Eye (tissue), 1 donor: ENCODE measurements around the gene EIF3L.

Source experiments
- DNase-seq: peaks from one replicate; pipeline ENCODE4 v3.0.0-alpha.2; 2015

The EIF3L gene

DNA sequence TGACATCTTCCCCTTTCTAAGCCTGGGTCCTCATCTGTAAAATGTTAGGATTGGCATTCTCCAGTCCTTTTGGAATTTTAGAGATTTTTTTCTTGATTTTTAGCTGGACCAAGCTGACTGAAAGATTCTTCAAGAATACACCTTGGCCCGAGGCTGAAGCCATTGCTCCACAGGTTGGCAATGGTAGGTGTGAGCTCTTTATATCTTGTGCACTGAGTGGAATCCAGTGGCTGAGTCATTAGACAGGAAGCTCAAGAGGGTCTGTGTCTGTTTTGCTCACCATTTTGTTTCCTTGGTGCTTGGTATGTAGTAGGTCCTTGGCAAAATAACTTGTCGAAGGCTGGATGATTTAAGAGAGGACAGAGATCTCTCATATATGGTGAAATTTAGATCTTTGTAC lies 6.2 kb downstream of the EIF3L start:
- DNase-seq: no peak

DNA sequence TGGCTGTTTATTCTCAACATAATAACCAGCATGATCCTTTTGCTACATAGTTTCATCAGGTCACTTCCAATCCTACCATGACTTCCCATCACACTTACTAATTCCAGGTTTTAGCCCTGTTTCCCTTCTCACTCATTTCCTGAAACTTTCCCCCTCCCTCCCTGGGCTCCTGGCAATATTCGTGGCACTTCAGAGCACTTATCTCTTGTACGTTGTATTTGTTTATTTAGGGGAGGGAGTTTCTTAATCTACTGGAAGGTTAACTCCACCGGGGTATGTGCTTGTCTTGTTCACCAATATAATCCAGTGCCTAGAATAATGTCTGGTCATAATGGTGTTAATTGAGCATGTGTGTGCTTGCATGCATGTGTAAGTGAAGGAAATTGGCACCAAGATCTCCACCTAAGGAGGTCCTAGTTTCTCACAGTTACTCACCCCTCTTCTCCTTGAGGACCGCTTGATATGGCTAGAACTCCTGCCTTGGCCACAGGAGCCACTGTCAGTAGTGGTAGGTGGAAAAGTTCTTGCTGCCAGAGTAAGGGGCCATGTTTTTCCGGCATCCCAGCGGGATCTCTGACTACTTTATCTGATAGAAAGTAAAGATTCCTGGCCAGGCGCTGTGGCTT lies 11.7 kb downstream of the EIF3L start:
- no peak for DNase-seq

DNA sequence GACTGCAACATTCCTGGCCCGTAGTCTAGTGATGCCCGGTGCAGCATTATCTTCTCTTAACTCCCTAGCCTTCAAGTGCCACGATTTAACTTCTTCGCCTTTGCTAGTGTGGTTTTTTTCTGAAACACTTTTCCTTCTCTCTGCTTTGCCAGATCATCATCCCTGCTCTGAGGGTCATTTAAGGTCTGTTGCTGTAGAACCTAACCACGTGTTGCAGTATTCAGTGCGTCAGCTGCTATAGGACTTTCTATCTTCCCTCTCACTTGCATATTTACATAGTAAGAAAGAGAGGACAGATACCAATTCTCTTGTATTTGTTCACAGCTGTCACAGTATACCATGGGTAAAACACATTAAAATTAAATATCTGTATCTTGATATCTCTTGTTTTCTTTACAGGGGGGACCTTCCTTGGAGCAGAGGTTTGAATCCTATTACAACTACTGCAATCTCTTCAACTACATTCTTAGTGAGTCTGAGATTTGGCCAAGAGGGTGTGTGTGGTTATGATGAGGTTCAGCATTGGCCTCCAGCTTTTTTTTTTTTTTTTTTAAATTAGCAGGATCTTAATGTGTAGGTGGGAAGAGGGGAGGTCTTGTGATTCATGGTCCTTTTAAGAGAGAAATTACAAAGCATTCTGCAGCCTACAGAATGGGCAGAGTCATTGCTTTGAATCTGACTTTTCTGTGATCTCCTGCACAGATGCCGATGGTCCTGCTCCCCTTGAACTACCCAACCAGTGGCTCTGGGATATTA lies 13.5 kb downstream of the EIF3L start:
- DNase-seq: no peak

DNA sequence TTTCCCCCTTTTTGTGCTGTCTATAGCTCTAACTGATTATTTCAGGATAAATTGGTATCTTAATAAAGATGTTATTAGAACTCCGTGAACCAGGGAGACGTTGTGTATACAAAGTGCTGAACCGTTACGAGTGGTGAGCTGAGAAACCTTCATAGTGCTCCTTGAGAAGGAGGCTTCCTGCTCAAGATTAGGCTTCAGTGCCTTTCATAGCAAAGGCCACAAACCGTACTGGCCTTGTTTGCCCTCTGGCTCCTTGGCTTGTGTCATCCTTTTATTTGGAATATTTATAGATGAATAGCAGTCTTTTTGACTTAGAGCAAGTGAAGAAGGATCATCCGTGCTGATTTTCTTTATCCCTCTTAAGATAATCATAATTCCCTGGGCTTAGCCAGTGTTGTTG lies 16.3 kb downstream of the EIF3L start:
- DNase-seq: no peak

DNA sequence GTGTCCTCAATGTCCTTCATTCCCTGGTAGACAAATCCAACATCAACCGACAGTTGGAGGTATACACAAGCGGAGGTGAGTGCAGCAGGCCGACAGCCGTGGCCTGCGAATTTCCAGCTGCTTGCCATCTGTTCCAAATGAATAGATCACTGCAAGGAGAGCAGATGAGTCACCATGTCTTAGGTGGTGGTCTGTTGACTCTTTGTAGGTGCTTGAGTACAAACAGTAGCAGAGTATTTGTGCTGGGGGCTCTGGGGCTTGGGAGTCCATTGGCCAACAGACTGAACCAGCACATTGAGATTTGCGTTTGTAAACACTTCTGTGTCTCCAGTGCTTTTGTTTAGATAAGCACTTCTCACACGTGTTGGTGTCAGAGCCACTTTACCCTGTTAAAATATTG lies 21.1 kb downstream of the EIF3L start:
- DNase-seq: no peak

DNA sequence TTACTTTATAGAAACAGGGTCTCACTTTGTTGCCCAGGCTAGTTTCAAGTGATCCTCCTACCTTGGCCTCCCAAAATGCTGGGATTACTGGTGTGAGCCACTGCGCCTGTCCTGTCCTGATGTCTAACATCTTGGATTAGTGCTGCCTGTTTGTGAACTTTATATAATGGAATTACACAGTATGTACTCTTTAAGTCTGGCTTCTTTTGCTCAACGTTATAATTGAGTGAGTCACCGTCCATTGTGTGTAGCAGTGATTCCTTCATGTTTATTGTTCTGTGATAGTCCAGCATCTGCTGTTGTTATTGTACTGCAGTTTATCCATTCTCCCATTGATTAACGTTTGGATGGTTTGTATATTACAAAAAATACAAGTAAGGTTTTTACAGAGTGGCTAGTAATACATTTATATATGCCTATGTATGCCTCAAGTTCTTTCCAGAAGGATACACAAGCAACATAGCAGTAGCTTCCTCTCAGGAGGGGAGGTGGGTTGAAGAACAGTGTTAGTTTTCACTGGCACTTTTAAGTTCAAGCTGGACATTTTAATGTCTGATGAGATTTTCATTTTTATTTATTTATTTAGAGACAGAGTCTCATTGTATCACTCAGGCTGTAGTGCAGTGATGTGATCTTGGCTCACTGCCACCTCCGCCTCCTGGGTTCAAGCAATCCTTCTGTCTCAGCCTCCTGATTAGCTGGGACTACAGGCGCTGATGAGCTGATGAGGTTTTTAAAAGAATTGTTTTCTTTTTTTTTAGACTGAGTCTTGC lies 31.6 kb downstream of the EIF3L start:
- no peak for DNase-seq

DNA sequence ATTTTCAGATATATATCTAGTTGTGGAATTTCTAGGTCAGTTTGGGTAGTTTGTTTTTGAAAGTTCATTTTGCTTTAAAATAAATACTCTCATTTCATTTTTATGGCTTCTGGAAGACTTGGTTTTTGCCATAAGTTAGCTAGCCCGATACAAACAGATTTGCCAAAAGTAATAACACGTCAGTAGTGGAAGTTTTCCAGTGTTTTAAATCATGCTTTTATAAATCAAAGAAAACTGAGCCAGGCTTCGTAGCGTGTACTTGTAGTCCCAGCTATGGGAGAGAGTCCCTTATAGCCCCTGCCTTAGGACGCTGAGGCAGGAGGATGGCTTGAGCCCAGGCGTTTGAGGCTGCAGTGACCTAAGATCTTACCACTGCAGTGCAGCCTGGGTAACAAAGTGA lies 35.2 kb downstream of the EIF3L start:
- DNase-seq: peak; percentile 57

DNA sequence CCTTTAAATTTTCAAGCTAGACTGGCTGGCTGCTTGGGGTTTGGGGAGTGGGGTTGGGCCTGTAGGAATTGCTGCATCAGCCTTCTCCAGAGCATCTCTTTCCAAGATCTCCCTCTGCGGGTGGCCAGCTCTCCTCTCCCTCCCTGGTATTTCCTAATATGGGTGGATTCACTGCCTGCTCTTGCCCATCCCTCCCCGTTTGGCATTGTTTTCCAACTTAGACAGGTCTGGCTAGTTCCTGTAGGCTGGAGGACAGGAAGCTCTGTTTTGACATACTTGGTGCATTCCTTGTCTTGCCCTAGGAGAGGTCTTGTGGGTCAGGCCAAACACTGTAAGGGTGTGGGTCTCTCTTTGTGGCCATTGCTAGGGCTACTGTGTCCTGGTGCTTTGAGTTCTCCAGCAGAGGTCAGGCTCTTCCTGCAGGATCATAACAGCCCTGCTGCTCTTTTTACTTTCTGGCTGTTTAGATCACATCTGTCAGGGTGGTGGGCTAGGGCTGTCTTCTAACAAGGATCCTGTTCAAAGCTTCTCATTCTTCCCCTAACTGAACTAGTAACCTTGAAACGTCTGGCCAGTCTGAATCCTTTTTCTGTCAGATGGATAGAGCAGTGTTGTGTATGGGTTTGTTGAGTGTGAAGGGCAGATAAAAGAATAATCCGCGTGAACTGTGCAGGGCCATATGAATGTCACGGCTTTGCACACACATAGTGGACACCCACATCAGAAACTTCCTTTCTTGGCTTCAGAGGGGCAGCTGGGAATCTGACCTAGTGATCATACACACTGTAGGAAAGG lies 38.6 kb downstream of the EIF3L start:
- DNase-seq: no peak

DNA sequence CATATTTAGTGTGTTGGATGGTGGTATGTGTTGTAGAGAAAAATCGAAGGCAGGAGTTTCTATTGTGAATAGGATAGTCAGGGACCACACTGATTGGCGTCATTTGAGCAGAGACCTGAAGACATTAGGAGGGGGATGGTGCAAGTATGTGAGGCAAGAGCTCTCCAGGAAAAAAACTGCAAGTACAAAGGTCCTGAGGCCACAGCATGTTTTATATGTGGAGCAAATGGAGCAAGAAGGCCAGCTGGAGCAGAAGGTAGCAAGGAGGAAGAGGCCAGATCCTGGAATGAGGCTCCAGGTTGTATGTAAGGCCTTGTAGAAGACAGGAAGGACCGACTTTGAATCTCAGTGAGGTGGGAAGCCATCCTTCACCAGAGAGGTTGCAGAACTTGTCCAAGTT lies 42.7 kb downstream of the EIF3L start:
- DNase-seq: no peak

DNA sequence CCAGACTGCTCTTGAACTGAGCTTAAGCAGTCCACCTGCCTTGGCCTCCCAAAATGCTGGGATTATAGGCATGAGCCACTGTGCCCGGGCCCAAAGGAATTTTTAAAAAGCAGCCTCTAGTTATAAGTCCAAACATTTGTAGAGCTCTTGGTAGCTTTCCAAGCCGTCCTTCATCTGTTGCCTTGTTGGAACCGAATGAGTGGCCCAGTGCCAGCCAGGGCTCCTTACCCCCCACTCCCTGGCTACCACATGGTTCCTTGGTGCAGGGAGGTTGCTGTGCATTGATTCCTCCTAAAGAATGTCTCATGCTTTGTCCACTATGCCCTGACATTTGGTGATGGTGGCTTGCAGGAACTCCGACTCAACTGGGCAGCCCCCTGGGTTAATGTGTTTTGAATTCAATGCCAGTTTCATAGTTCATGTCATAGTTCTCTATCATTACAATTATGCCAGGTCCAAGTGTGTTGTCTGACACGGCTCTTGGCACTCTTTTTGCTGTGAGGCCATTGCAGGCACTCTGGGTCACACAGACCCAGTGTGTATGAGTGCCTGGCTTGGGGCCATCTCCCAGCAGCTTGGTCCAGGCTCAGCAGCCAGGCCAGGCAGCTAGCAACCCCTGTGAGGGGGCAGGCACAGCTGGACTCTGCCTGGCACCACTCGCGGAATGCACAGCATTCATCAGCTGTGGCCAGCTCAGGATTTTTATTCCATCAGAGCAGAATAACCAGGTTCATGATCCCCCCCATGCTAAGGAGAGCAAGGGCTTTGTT lies 43.5 kb downstream of the EIF3L start:
- no peak for DNase-seq

DNA sequence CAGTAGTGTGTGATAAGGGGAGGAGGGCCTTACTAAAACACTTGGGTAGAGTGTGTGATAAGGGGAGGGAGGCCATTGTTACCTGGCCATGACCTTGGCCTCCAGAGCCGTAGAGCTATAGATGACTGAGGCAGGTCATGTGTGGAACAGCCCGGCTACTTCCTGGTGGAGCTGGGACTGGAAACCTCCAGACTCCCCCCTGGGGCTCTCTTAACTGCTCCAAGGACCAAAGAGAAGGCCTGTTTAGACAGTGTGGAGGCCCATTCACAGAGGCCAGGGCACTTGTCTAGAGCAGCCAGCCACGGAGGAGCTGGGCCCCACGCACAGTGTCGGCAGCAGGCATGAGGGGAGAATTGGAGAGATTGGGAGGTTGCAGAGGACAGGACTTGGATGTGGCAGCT lies 44.4 kb downstream of the EIF3L start:
- DNase-seq: no peak

DNA sequence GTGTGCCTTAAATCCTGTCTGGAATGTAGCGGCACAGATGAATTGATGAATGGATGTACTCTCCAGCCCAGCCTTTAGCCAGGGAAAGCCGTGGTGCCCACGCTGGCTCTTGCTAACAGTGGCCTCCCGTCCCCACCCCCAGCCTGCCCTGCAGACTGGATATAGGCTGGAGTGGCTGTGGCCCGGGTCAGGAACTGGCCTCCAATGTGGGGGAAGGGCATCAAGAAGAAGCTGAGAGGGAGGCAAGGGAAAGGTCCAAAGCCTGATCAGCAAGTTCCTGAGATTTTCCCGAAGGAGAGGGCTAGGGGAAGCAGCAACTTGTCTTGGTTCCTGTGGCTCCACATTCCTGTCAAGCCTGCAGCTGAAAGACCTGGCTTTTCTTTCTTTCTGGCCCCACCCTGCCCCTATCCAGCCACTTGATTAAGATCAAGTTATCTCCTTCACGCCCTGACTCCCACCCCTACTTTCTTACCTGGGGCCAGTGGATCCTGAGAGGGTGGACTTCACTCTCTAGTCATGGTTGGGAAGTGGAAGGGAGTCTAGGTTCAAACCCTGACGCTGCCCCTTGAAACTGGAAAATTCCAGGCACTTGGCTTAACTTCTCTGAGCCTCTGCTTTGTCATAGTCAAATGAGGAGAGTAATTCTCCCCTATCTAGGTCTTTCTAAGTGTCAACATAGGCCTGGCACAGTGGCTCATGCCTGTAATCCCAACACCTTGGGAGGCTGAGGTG lies 45.9 kb downstream of the EIF3L start:
- DNase-seq: no peak

DNA sequence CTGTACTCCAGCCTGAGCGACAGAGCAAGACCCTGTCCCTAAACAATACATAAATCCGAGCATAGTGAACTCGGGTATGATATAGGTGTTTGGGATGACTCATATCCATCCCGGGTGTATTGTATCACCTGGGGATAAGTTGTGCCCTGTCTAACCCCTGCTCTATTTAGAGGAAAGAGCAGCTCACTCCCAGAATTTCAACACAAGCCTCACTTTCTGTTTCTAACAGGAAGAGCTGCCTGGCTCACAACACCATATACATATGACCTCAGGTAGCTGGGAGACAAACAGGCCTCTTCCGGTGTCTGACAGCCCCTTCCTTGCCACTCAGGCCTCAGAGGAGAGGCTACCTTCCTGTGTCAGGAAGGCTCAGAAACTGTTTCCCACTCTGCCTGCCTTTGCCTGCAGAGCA lies 47.0 kb downstream of the EIF3L start:
- no peak for DNase-seq

DNA sequence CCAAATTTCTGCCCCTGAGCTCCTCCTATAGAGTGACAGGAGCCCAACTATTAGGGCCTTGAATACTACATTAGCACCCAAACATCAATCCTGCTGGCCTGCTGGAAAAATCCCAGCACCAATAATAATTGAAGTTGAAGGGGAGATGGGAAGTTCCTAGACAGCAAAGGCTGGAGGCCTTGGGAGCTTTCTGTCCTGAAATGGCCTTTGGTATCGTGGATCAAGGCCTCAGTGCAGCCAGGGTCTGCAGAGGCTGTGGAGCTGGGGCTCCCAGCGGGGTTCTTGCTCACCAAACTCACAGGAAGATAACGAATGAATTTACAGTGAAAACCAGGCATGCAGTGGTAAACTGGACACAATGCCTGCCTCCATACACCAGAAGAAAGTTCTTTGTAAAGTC lies 47.7 kb downstream of the EIF3L start:
- DNase-seq: no peak

DNA sequence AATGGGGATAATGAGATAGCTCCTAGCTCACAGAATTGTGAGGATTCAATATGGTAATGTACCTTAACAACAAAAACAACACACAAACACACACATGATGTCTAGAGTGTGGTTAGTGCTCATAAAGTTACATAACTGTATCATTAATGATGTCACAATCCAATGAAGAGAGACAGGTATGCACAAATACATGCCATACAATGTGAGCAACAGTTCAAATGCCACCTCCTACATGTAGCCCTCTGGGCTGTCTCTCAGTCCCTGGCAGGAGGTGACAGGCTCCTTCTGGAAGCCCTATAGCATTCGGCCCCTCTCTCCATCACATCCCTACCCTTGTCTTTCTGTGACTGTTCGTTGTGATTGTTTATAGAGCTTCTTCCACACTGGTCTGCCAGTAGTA lies 48.6 kb downstream of the EIF3L start:
- no peak for DNase-seq

DNA sequence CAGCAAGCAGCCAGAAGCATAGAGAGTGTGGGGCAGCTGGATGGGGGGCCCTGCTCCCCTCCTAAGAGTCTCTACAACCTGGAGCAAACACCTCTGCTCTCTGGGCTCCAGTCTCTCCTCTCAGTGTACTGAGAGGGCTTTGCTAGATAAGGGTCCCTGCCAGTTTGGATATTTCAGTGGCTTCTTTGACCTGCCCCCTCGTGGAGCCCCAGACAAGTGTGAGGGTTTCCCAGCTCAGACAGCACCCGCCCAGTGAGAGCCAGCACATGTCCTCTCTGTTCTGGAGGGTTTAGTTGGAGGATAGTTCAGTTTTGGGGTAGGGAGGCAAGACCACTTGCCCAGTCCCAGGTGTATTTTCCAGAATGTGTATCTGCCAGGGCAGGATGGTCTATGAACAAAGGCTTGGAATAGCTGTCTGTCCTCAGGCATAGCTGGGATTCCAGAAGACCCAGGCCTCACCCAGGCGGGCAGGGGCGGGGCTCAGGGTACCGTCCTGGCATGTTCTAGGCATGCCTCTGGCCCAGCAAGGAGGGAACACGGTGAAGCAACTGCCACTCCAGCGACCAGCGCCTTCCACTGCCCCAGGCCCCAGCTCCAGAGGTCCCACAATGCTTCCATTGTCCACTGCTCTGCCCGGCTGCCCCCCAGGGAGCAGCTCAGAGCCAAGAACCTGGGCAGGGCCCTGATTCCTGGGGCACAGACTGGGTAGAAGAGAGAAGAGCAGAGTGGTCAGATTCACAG lies 49.4 kb downstream of the EIF3L start:
- DNase-seq: no peak

DNA sequence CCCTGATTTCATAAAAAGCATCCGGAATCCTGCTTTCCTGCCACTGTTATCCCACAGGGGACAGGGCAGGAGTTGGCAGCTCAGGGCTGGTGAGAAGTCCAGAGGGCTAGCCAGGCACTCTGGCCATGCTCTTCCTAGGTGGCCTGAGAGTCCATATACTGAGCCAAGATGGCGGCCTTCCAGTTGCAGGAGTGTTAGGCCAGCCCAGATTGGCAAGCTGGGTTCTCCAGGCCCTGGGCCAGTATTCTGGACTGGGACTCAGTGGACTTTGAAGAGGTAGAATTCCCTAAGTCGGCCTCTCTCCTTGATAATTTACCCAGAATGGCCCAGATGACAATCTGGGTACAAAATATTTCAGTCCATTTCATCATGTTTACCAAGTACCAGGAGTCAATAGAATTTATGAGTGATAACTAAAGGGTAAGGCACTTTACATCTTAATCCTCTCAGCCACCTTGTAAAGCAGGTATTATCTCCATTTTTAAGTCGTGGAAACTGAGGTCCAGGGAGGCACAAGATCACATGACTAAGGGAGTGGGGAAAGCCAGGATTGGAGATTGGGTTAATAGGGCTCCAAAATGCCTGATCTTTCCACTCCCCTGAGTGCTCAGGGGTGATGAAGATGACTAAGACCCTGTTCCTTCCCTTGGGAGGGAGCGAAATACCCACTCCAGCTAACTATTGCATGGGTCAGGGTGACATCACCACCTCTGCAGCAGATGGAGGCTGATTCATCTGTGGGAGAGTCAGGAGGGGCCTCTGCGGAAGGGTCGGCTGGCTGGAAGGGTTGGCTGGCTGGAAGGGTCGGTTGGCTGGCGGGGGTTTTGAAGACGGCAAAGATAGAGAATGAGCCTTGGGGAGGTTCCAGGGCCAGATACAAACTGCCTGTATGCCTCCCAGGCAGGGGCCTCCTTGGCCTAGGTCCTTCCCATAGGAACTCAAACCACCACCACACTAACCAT lies 55.6 kb downstream of the EIF3L start:
- peak; percentile 47 for DNase-seq

DNA sequence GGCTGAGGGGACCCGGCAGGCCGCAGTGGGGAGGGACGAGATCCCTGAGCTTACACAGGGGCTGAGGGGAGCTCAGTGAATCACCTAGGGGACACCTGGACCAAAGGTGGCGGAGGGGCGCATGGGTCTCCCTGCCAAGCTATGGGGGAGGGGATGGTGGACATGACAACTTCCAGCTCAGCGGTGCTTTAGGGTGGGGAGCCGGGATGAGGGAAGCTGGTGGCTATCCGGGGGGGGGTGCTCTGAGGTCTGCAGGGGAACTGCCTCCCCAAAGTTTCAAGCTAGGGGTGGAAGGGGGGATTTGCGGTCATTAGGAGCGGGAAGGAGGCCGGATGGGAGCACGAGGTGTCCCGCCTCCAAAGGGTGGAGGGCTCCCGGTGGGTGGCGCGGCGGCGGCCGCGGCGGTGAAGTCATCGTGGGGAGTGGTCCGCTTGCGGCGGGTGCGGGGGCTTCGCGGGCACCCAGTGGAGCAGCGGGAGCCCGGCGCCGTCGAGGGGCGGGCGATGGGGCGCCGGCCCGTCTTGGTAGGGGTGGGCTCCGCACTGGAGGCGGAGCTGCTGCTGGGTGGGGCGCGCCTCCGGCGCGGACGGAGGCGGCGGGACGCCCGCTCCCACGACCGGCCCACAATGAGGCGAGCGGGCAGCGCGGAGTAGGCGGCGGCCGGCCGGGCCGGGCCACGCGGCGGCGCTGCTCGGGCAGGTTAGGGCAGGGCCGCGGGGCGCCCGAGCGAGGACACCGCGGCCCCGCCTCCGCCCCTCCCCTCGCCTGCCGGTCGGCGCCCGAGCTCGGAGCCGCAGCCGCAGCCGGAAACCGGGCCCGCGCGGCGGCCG lies 56.5 kb downstream of the EIF3L start, which contains the start of gene MICALL1:
Gene MICALL1 (plus strand): TSS at position 764 of the 830 bp plus-strand sequence. CDS start 126 bp downstream, outside the sequence.
- DNase-seq: peak; percentile 74
